Camera-type eye (tissue), 1 donor: ENCODE measurements around the gene RPN2. TPM values are rescaled to one million over a fixed set of nuclear protein-coding genes. Genes with fewer than 3 reads are reported as not detected.

ENCODE experiments used
- total RNA-seq: library from RNA; depleted of rRNA; stranded (reverse); fragments of >200 nt; gene quantifications from one replicate; pipeline ENCODE4 v1.2.3, GENCODE V29; 2014

The RPN2 gene
- 147 TPM for total RNA-seq

DNA sequence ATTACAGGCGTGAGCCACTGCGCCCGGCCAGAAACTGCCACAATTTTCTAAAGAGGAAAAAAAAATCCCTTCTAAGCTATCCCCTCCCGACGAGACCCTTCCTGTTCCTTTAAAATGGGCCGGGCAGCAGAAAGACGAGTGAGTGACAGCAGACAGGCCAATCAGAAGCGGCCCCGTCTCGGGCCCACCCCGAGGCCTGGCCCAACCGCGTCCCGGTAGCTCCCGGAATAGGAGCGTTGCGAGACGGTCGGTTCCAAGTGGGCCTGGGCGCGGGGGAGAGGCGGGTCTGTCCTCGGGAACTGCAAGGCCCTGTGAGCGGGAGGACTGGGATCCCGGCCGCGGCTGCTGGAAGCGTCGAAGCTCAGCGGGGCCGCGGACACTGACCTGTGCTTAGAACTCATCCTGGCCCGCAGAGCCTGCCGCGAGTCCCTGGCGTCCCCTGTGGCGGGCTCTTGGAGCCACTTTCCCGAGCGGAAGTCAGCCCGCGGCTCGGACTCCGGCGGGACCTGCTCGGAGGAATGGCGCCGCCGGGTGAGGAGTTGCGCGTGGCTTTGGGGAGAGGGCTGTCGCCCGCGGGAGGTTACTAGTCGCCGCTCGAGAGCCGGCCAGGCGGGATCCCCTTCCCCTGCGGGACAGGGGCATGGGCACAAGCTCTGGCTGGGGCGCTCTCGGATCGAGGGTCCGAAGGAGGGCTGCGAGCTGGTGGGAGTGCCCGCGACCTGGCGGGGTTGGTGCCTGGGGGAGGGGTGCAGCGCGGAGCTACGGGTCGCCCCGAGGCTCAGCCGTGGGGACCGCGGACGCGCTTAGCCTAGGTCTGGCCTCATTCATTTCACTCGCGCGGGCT is at the start of gene RPN2, which contains the start of gene MROH8:
Gene RPN2 (plus strand): TSS at position 492 of the 844 bp plus-strand sequence. CDS start 27 bp downstream, at position 519.
Gene MROH8 (minus strand): TSS at position 710 of the 844 bp plus-strand sequence.

DNA sequence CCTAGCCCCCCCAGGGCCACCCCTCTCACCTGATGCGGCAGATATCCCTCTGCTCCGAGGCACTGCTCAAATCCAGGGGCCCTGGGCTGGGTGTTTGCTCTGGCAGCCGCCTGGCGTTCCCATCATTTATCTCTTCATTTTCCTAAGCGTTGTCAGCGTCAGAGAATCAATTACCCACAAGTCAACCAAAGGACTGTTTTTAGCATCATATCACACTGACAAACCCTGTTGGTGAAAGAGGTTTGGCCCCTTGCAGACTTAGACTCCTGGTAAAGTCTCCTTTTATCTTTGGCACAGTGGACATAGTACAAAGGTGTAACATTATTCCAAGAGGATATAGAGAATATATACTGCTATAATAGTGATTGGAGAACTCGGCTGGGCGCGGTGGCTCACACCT is 82.6 kb downstream of the RPN2 start, which contains the start of gene GHRH:
Gene GHRH (minus strand): TSS at position 101 of the 400 bp plus-strand sequence. CDS start 4,925 bp downstream, outside the sequence.

Other genes starting within 250 kb of the RPN2 start
- 42.3 TPM for gene SAMHD1, start 227.6 kb upstream of the RPN2 start, total RNA-seq
- 25.1 TPM for gene RBL1, start 83.3 kb upstream of the RPN2 start, total RNA-seq
- gene MROH8, start 218 bp downstream of the RPN2 start, total RNA-seq = 8.4 TPM
- not detected for gene GHRH, start 82.5 kb downstream of the RPN2 start, total RNA-seq
- 27.9 TPM for gene MANBAL, start 110.3 kb downstream of the RPN2 start, total RNA-seq
- 43.6 TPM for gene SRC, start 166.8 kb downstream of the RPN2 start, total RNA-seq